HEK293T (cell line): Measurements from ENCODE around the gene WDR49.

Experiments
- CTCF ChIA-PET: fragments of 350-600 bp; formaldehyde crosslinking; extraction: SDS; loops from one replicate; lab custom pipeline; 2021; ENCODE audit warnings: antibody characterized with exemption, inconsistent platforms; lab: Yijun Ruan, JAX
- POLR2A ChIA-PET: fragments of 350-600 bp; formaldehyde crosslinking; extraction: SDS; loops from one replicate; lab custom pipeline; 2020; ENCODE audit warnings: antibody characterized with exemption, inconsistent platforms; lab: Yijun Ruan, JAX
- DNase-seq: peaks from one replicate; pipeline ENCODE4 v3.0.0; 2012; ENCODE audit warnings: mixed read lengths; ENCODE audit errors: extremely low spot score
- ARNT ChIP-seq: fragments of 450-650 bp; IDR thresholded peaks from 2 replicates; pipeline ENCODE4 v1.6.1; 2017; ENCODE audit warnings: mild to moderate bottlenecking
- BHLHE40 ChIP-seq: fragments of 450-650 bp; IDR thresholded peaks from 2 replicates; pipeline ENCODE4 v1.6.1; 2016; ENCODE audit warnings: mild to moderate bottlenecking, moderate library complexity, borderline replicate concordance
- CTBP1 ChIP-seq: fragments of 450-650 bp; IDR thresholded peaks from 2 replicates; pipeline ENCODE4 v1.6.1; 2016; ENCODE audit warnings: borderline replicate concordance
- ELF4 ChIP-seq: fragments of 450-650 bp; IDR thresholded peaks from 2 replicates; pipeline ENCODE4 v1.6.1; 2017; ENCODE audit warnings: antibody characterized with exemption
- FOXA1 ChIP-seq: fragments of 450-650 bp; IDR thresholded peaks from 2 replicates; pipeline ENCODE4 v1.6.1; 2016; ENCODE audit warnings: mild to moderate bottlenecking
- FOXK2 ChIP-seq: fragments of 450-650 bp; IDR thresholded peaks from 2 replicates; pipeline ENCODE4 v1.6.1; 2016; ENCODE audit warnings: mild to moderate bottlenecking
- FOXM1 ChIP-seq: fragments of 450-650 bp; IDR thresholded peaks from 2 replicates; pipeline ENCODE4 v1.6.1; 2017; ENCODE audit warnings: mild to moderate bottlenecking, borderline replicate concordance
- HDGF ChIP-seq: fragments of 450-650 bp; IDR thresholded peaks from 2 replicates; pipeline ENCODE4 v1.6.1; 2017; ENCODE audit warnings: antibody characterized with exemption, borderline replicate concordance
- L3MBTL2 ChIP-seq: fragments of 450-650 bp; conservative IDR thresholded peaks from 2 replicates; pipeline ENCODE4 v1.6.1; 2016; ENCODE audit warnings: mild to moderate bottlenecking
- LEF1 ChIP-seq: fragments of 450-650 bp; IDR thresholded peaks from 2 replicates; pipeline ENCODE4 v1.6.1; 2017; ENCODE audit warnings: mild to moderate bottlenecking, borderline replicate concordance
- NFRKB ChIP-seq: fragments of 450-650 bp; IDR thresholded peaks from 2 replicates; pipeline ENCODE4 v1.6.1; 2016; ENCODE audit warnings: mild to moderate bottlenecking, moderate library complexity
- PKNOX1 ChIP-seq: fragments of 450-650 bp; IDR thresholded peaks from 2 replicates; pipeline ENCODE4 v1.6.1; 2016
- SP1 ChIP-seq: fragments of 450-650 bp; IDR thresholded peaks from 2 replicates; pipeline ENCODE4 v1.6.1; 2017
- SUZ12 ChIP-seq: fragments of 450-650 bp; IDR thresholded peaks from 2 replicates; pipeline ENCODE4 v1.6.1; 2016; ENCODE audit warnings: mild to moderate bottlenecking
- TARDBP ChIP-seq: fragments of 450-650 bp; IDR thresholded peaks from 2 replicates; pipeline ENCODE4 v1.6.1; 2016
- ZNF384 ChIP-seq: fragments of 450-650 bp; IDR thresholded peaks from 2 replicates; pipeline ENCODE4 v1.6.1; 2016

WDR49 gene

GRCh38 chr3:167675848-167676247 is 22.1 kb upstream of the WDR49 start:
- no peak for TF ChIP-seq FOXM1
- no peak for TF ChIP-seq FOXA1
- DNase-seq = no peak
- POLR2A ChIA-PET = no interaction called here
- CTCF ChIA-PET = no interaction called here

GRCh38 chr3:167673221-167673620 is 19.5 kb upstream of the WDR49 start:
- TF ChIP-seq FOXK2 = no peak
- no peak for TF ChIP-seq ARNT
- TF ChIP-seq SP1 = no peak
- no peak for TF ChIP-seq PKNOX1
- TF ChIP-seq CTBP1 = no peak
- TF ChIP-seq L3MBTL2 = no peak
- TF ChIP-seq SUZ12 = no peak
- no peak for TF ChIP-seq ZNF384
- no peak for TF ChIP-seq NFRKB
- TF ChIP-seq BHLHE40 = no peak
- TF ChIP-seq LEF1 = no peak
- no peak for TF ChIP-seq ELF4
- TF ChIP-seq TARDBP = no peak
- no peak for TF ChIP-seq FOXA1
- no peak for TF ChIP-seq HDGF
- no peak for TF ChIP-seq FOXM1
- CTCF ChIA-PET = no interaction called here
- POLR2A ChIA-PET = no interaction called here
- DNase-seq = no peak

GRCh38 chr3:167671878-167672427 is 18.2 kb upstream of the WDR49 start:
- ChIA-PET POLR2A (no interaction called here), CTCF (no interaction called here)
- no peak for TF ChIP-seq ARNT
- no peak for TF ChIP-seq L3MBTL2
- no peak for DNase-seq

GRCh38 chr3:167669699-167670098 is 16.0 kb upstream of the WDR49 start:
- POLR2A ChIA-PET = no interaction called here
- TF ChIP-seq NFRKB = no peak
- TF ChIP-seq ELF4 = no peak
- TF ChIP-seq FOXM1 = no peak
- no peak for TF ChIP-seq FOXA1
- TF ChIP-seq TARDBP = no peak
- no peak for TF ChIP-seq L3MBTL2
- no peak for TF ChIP-seq ZNF384
- TF ChIP-seq ARNT = no peak
- no peak for TF ChIP-seq BHLHE40
- no peak for TF ChIP-seq FOXK2
- TF ChIP-seq LEF1 = no peak
- no peak for TF ChIP-seq SUZ12
- TF ChIP-seq SP1 = no peak
- TF ChIP-seq CTBP1 = no peak
- no peak for TF ChIP-seq PKNOX1
- no peak for TF ChIP-seq HDGF
- no peak for DNase-seq
- CTCF ChIA-PET = no interaction called here

- no peak for DNase-seq
- ChIA-PET POLR2A (no interaction called here), CTCF (no interaction called here)
- TF ChIP-seq NFRKB (no peak), ZNF384 (no peak), ARNT (no peak), FOXK2 (no peak), L3MBTL2 (no peak), TARDBP (no peak), FOXA1 (no peak), CTBP1 (no peak), FOXM1 (no peak), ELF4 (no peak), SUZ12 (no peak)
Measured at GRCh38 chr3:167668651-167669050, 14.9 kb upstream of the WDR49 start.

GRCh38 chr3:167666563-167666962 is 12.8 kb upstream of the WDR49 start:
- ChIA-PET POLR2A (no interaction called here), CTCF (no interaction called here)
- no peak for DNase-seq
- TF ChIP-seq L3MBTL2 = no peak
- TF ChIP-seq HDGF = no peak
- TF ChIP-seq FOXK2 = no peak
- TF ChIP-seq ZNF384 = no peak
- no peak for TF ChIP-seq TARDBP
- TF ChIP-seq SP1 = no peak
- TF ChIP-seq SUZ12 = no peak
- TF ChIP-seq LEF1 = no peak
- no peak for TF ChIP-seq NFRKB
- no peak for TF ChIP-seq ARNT

GRCh38 chr3:167662919-167663400 is 9.2 kb upstream of the WDR49 start:
- POLR2A ChIA-PET = no interaction called here

More at GRCh38 chr3:167662919-167663400, 9.2 kb upstream of the WDR49 start:
- TF ChIP-seq BHLHE40 = no peak
- TF ChIP-seq TARDBP = no peak
- TF ChIP-seq ZNF384 = no peak
- no peak for TF ChIP-seq FOXA1
- no peak for TF ChIP-seq L3MBTL2
- no peak for TF ChIP-seq HDGF
- TF ChIP-seq NFRKB = no peak
- TF ChIP-seq ARNT = no peak
- no peak for TF ChIP-seq PKNOX1
- TF ChIP-seq LEF1 = no peak
- TF ChIP-seq FOXK2 = no peak
- no peak for TF ChIP-seq FOXM1
- TF ChIP-seq CTBP1 = no peak
- no peak for TF ChIP-seq SP1
- TF ChIP-seq ELF4 = no peak
- CTCF ChIA-PET = no interaction called here
- no peak for DNase-seq
